SK-N-SH treated with all-trans-retinoic acid at 6 μM for 48 hours (cell line): Measurements from ENCODE around the gene NXPH4.

ENCODE experiments used
- ATAC-seq: fragments of 200-7000 bp; cut with Tn5 transposase; 3 replicates; pipeline ENCODE4 v1.9.1; 2020; ENCODE audit warnings: mild to moderate bottlenecking, moderate library complexity
- ARNTL ChIP-seq: fragments of 450-650 bp; formaldehyde crosslinking; IDR thresholded peaks from 2 replicates; pipeline ENCODE4 v1.5.0; 2020; ENCODE audit warnings: low read depth, mild to moderate bottlenecking, moderate library complexity, borderline replicate concordance
- CSDC2 ChIP-seq: fragments of 250-450 bp; sonication (Bioruptor Pico); IDR thresholded peaks from 2 replicates; pipeline ENCODE4 v1.5.0; 2020; ENCODE audit warnings: mild to moderate bottlenecking, moderate library complexity
- CSRNP3 ChIP-seq: fragments of 250-450 bp; sonication (Bioruptor Pico); IDR thresholded peaks from 2 replicates; pipeline ENCODE4 v1.5.1; 2021; ENCODE audit warnings: mild to moderate bottlenecking, moderate library complexity
- ESRRG ChIP-seq: fragments of 250-450 bp; sonication (Bioruptor Pico); IDR thresholded peaks from 2 replicates; pipeline ENCODE4 v1.6.1; 2021; ENCODE audit warnings: mild to moderate bottlenecking
- GLIS3 ChIP-seq: fragments of 250-450 bp; sonication (Bioruptor Pico); IDR thresholded peaks from 2 replicates; pipeline ENCODE4 v1.5.0; 2020; ENCODE audit warnings: mild to moderate bottlenecking, moderate library complexity
- ISL1 ChIP-seq: fragments of 250-450 bp; sonication (Bioruptor Pico); IDR thresholded peaks from 2 replicates; pipeline ENCODE4 v2.1.2; 2022; ENCODE audit warnings: mild to moderate bottlenecking, moderate library complexity
- OSR1 ChIP-seq: fragments of 250-450 bp; sonication (Bioruptor Pico); IDR thresholded peaks from 2 replicates; pipeline ENCODE4 v1.8.0; 2022; ENCODE audit warnings: moderate library complexity, mild to moderate bottlenecking, inconsistent platforms
- PATZ1 ChIP-seq: fragments of 250-450 bp; sonication (Bioruptor Pico); IDR thresholded peaks from 2 replicates; pipeline ENCODE4 v1.8.0; 2020; ENCODE audit warnings: mild to moderate bottlenecking, moderate library complexity, borderline replicate concordance
- POU6F1 ChIP-seq: fragments of 250-450 bp; sonication (Bioruptor Pico); IDR thresholded peaks from 2 replicates; pipeline ENCODE4 v1.8.0; 2021; ENCODE audit warnings: low read depth, mild to moderate bottlenecking, moderate library complexity, borderline replicate concordance
- PPARA ChIP-seq: fragments of 250-450 bp; sonication (Bioruptor Pico); IDR thresholded peaks from 2 replicates; pipeline ENCODE4 v1.5.0; 2020; ENCODE audit warnings: mild to moderate bottlenecking, borderline replicate concordance
- RARB ChIP-seq: fragments of 250-450 bp; sonication (Bioruptor Pico); IDR thresholded peaks from 2 replicates; pipeline ENCODE4 v1.8.0; 2021; ENCODE audit warnings: mild to moderate bottlenecking, moderate library complexity
- SNAI2 ChIP-seq: fragments of 250-450 bp; sonication (Bioruptor Pico); IDR thresholded peaks from 2 replicates; pipeline ENCODE4 v1.5.0; 2020; ENCODE audit warnings: mild to moderate bottlenecking, moderate library complexity
- TCF4 ChIP-seq: fragments of 250-450 bp; sonication (Bioruptor Pico); IDR thresholded peaks from 2 replicates; pipeline ENCODE4 v1.8.0; 2021; ENCODE audit warnings: mild to moderate bottlenecking, moderate library complexity, borderline replicate concordance
- TOX ChIP-seq: fragments of 250-450 bp; sonication (Bioruptor Pico); IDR thresholded peaks from 2 replicates; pipeline ENCODE4 v1.8.0; 2021; ENCODE audit warnings: mild to moderate bottlenecking, moderate library complexity, borderline replicate concordance
- TSHZ2 ChIP-seq: fragments of 250-450 bp; sonication (Bioruptor Pico); IDR thresholded peaks from 2 replicates; pipeline ENCODE4 v1.5.0; 2020; ENCODE audit warnings: mild to moderate bottlenecking, moderate library complexity
- ZC3H10 ChIP-seq: fragments of 250-450 bp; sonication (Bioruptor Pico); IDR thresholded peaks from 2 replicates; pipeline ENCODE4 v1.5.1; 2021; ENCODE audit warnings: mild to moderate bottlenecking, moderate library complexity
- ZFP3 ChIP-seq: fragments of 250-450 bp; sonication (Bioruptor Pico); IDR thresholded peaks from 2 replicates; pipeline ENCODE4 v1.5.0; 2020; ENCODE audit warnings: mild to moderate bottlenecking, moderate library complexity
- ZNF565 ChIP-seq: fragments of 450-650 bp; formaldehyde crosslinking; conservative IDR thresholded peaks from 2 replicates; pipeline ENCODE4 v1.5.0; 2020; ENCODE audit warnings: low read depth, mild to moderate bottlenecking, moderate library complexity
- ZNF70 ChIP-seq: fragments of 450-650 bp; formaldehyde crosslinking; IDR thresholded peaks from 2 replicates; pipeline ENCODE4 v1.5.0; 2020; ENCODE audit warnings: mild to moderate bottlenecking, moderate library complexity

NXPH4 gene

GRCh38 chr12:57173089-57173488, 43.5 kb upstream of the NXPH4 start (continued):
- no peak for TF ChIP-seq CSRNP3 (CRISPR knock-in tag)
- no peak for TF ChIP-seq ISL1 (CRISPR knock-in tag)
- TF ChIP-seq GLIS3 (CRISPR knock-in tag): no peak
- no peak for TF ChIP-seq ZC3H10 (CRISPR knock-in tag)
- TF ChIP-seq ARNTL: no peak
- no peak for TF ChIP-seq ZFP3 (CRISPR knock-in tag)
- TF ChIP-seq POU6F1 (CRISPR knock-in tag): no peak
- TF ChIP-seq CSDC2 (CRISPR knock-in tag): no peak
- no peak for TF ChIP-seq OSR1 (CRISPR knock-in tag)
- TF ChIP-seq ESRRG (CRISPR knock-in tag): no peak

GRCh38 chr12:57173683-57174082, 42.9 kb upstream of the NXPH4 start:
- TF ChIP-seq TCF4 (CRISPR knock-in tag) (no peak), PATZ1 (CRISPR knock-in tag) (no peak), PPARA (CRISPR knock-in tag) (no peak), SNAI2 (no peak), ISL1 (CRISPR knock-in tag) (no peak), CSDC2 (CRISPR knock-in tag) (no peak), ZNF565 (CRISPR knock-in tag) (no peak), GLIS3 (CRISPR knock-in tag) (no peak), ZNF70 (no peak), OSR1 (CRISPR knock-in tag) (no peak), ZC3H10 (CRISPR knock-in tag) (no peak)
- no peak for ATAC-seq

- peak; percentile 88 for ATAC-seq
- no peak for TF ChIP-seq TSHZ2 (CRISPR knock-in tag)
- TF ChIP-seq GLIS3 (CRISPR knock-in tag): no peak
- no peak for TF ChIP-seq OSR1 (CRISPR knock-in tag)
- peak; percentile 94 for TF ChIP-seq ZNF70
Measured at GRCh38 chr12:57175428-57176138, 41.0 kb upstream of the NXPH4 start.

- no peak for ATAC-seq
- no peak for TF ChIP-seq TOX (CRISPR knock-in tag)
- TF ChIP-seq ISL1 (CRISPR knock-in tag): no peak
- TF ChIP-seq RARB (CRISPR knock-in tag): no peak
- no peak for TF ChIP-seq CSRNP3 (CRISPR knock-in tag)
Measured at GRCh38 chr12:57176139-57176477, 40.5 kb upstream of the NXPH4 start.
